ENCODE data around the gene TPK1.

TPK1 gene

DNA sequence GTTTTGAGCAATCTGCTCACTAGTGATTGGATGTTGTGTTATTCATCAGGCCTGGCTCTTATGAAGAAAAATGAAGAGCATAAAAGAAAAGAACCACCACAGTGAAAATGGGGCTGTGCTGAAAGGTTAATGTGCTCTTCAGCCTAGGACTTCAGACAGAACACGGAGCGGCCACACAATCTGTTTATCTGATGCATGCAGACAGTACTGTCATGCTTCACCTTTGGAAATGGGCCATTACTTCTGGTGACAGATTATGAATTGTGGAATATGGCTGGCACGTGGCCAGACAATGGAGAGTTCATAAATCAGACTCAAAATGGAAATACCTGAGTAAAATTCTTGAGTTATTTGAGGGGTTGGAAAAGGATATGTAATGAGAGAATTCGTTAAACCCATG lies 346.3 kb downstream of the TPK1 start:
- in situ Hi-C loops (cut with HindIII; ENCODE audit: low sequenced_read_pairs): no loop called here

DNA sequence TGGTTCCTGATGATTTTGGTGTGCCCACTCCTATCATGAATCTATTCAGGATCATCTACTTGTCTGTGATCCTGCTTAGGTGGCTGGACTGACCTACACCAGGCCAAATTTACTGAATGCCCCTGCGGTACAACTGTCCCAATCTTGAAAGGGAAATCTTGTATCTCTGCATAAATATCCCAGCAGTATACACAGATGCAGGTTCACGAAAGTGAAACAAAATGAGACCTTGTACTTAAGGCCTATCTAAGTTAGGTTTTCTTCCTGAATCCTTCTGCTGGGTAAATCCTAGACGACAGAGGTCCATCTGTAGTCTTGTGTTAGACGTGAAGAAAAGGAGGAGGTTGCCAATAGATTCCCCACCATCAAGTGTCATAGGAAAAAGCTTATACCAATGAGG lies 346.9 kb downstream of the TPK1 start:
- in situ Hi-C loops (cut with HindIII; ENCODE audit: low sequenced_read_pairs): no loop called here

DNA sequence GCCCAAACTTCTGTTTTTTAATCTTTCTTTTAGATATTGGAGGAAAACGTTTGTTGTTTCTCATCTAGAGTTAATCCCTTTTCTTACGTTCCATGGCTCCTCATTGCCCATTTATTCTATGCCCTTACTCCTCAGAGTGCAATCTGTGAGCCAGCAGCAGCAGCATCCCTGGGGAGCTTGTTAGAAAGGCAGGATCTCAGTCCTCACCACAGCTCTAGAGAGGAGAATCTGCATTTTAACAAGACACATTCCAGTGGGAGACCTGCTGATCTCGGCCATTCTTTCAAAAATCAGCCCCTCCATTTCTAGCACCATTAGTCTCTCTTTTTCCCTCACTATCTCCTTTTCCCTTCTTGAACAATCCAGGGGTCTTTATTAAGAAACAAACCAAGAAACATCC lies 348.0 kb downstream of the TPK1 start:
- in situ Hi-C loops (cut with HindIII; ENCODE audit: low sequenced_read_pairs): no loop called here

DNA sequence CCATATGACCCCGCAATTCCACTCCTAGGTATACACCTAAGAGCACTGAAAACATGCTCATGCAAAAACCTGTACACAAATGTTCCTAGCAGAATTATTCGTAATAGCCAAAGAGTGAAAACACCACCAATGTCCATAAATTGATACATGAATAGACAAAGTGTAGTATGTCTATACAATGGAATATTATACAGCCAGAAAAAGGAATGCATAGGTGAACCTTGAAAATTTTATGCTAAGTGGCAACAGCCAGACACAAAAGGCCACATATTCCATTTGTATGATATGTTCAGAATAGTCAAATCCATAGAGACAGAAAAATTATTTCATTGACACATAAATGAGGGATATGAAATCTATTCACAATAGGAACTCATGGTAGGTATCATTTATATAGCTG lies 351.4 kb downstream of the TPK1 start:
- in situ Hi-C loops (cut with HindIII; ENCODE audit: low sequenced_read_pairs): no loop called here

DNA sequence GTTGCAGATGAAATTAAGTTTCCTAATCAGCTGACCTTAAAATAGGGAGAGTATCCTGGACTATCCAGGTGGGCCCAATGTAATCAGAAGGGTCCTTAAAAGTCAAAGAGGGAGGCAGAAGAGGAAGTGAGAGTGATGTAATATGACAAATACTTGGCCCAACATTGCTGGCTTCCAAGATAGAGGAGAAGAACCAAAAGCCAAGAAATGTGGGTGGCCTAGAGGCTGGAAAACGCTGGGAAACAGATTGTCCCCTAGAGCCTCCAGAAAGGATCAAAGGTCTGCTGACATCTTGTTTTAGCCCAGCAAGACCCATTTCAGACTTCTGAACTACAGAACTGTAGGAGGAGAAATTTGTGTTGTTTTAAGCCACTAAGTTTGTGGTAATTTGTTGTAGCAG lies 352.7 kb downstream of the TPK1 start:
- in situ Hi-C loops (cut with HindIII; ENCODE audit: low sequenced_read_pairs): no loop called here

DNA sequence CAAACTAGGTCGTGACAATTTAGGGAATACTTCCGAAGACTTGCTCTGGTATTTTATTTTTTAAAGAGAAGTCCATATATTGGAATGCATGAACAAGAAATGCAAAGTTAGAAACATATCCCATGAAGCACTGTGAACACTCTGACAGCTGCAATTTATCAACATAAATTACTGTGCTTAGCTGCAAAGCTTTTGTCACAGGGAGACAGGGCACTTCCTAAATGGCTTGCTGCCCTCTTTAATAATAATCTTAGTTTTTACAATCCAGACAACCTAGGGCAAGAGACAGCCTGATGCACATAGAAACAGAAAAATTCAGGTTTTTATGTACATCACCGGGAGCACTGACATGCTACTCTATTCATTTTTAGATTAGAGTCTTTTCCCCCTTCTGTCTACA lies 354.0 kb downstream of the TPK1 start:
- in situ Hi-C loops (cut with HindIII; ENCODE audit: low sequenced_read_pairs): no loop called here

DNA sequence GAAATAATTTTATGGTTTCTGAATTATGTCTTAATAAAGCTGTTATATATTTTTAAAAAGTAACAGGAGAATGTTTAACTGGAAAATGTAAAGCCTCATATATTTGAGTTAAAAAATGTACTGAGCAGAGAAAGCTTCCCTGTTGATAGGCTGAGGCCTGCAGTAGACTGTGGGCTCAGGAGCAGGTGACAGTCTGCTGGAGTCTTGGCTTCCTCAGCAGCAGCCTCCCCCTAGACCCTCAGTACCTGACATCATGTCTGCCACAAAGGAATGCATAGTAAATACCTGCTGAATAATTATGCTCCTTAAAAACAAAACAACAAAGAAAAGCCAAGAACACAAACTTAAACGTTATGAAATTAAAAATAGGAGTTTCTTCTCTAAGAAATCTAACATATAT lies 358.5 kb downstream of the TPK1 start:
- in situ Hi-C loops (cut with HindIII; ENCODE audit: low sequenced_read_pairs): no loop called here

DNA sequence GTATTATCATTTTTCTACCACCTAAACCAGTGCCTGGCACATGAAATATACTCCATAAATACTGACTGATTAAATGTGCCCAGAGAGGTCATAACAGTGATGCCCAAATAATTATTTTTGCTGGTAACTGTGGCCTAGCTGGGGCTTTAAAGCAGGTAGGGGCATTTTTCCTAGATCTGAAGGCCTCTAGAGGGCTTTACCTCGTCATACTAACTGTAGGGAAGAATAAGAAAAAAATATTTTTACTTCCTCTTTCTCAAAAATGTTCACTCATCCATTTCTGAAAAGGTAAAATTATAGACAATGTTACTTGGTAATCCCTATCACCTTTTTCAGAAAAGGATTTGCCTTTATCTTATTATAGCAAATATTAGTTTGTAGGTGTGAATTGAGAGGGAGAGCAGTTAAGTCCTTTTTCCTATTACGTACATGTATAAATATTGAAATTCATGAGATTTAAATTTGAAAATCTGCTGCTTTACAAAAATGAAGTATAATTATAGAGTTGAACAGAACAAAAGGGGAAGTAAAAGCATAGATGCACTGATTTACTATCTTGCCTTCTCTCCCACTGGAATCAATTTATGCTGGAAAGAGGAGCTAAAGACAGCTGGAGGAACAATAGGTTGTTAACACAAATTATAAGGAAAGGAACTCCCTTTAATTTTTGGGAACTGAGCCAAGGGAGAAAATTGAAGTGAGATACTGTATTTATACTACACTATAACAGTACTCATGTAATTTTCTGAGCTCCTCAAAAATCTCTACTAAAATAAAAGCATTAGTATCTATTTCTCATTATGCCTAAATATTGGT lies 360.8 kb downstream of the TPK1 start:
- in situ Hi-C loops (cut with HindIII; ENCODE audit: low sequenced_read_pairs): no loop called here

DNA sequence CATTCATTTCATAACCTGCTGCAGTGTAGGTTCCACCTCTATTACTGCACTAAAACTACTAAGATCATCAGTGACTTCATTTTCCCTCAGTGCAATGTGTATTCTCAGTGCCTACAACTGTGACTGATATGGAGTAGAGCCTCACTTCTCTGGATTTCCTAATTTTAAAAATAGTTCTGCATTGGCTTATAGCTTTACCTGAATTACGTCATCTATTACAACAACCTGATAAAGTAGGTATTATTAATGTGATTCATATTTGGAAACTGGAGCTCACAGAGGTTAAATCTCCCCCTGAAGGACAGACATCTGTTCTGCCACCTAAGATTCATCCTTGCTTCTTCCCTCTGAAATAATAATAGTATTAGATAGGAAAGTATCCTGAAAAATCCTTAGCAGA lies 361.5 kb downstream of the TPK1 start:
- in situ Hi-C loops (cut with HindIII; ENCODE audit: low sequenced_read_pairs): no loop called here

DNA sequence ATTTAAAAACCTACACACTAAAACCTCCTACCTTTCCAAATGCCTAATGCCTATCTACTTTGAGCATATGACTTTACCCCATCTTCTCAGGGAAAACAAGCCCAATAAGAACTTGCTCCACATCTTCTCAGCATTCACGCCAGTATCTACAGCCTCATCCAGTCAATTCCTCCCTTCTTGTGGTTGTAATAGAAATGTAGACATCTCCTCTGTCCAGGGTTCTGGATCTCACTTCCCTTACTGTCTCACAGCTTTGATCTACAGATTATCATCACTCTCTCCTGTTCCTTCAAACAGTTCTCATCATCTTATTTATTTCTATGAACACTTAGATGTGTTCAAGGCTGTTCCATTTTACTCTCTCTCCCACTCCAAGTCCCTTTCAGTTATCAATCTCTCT lies 361.9 kb downstream of the TPK1 start:
- in situ Hi-C loops (cut with HindIII; ENCODE audit: low sequenced_read_pairs): no loop called here

DNA sequence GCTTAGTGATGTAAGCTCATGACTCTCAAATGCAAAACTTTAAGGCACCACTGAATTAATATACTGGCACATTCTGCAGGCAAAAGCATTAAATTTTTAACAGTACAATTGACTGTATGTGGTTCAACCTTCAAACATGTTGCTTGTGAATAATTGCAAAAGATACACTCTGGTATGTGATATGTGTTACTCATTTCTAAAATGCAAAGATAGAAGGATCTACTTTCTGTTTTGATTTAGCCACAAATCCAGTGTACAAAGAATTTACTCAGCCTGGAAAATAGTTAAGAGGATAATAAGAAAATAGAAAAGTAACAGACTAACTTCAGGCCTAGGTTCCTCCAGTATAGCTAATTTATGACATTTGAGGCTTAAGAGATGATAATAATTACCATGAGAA lies 365.8 kb downstream of the TPK1 start:
- in situ Hi-C loops (cut with HindIII; ENCODE audit: low sequenced_read_pairs): no loop called here

DNA sequence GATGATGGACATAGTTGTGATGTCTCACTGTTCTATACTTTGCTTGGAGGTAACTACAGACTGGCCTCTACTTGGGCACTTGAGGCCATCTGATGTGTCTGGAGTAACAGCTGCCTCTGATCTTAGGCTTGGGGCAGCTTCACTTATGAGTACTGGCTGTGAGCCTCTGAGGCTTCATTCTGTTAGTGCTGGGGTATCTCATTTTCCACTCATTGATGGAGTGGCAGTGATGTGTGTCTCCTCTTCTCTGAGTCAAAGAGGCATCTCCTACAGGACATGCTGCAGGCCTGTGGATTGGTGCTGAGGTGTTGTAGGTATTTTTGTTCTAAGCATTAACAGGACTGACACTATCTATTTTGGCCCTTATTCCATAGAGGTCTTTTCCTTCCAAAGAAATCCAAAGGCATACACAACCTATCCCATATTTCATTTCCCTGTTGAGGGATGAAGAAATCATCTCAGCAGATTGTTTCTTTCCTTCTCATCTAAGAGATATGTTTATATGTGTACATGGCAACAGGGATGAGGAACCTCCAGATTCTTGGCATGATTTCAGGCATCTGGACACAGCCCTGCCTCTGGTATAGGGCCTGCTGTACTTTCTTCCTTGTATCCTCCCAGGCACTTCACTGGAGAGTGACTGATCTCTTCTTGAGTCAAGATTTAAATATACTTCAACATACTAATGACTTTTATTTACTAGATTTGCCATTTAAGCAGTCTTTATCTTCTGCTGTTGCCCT lies 366.7 kb downstream of the TPK1 start:
- in situ Hi-C loops (cut with HindIII; ENCODE audit: low sequenced_read_pairs): no loop called here

DNA sequence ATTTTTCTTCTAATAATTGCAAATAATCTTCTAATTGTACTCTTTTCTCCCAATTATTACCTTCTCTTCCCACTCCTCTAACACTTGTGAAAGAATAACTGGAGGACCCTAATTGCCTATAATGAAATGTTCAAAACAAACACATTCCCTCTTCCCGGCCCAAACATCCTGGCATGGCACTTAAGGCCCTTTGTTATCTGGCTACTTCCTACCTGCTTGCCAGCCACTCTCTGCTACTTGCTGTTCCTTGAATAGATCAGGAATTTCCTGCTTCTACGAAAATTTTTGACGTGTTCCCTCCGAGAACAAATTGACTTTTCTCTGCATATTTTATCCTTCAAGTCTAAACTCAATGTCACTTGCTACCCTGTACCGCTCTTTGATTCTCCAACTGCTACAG lies 376.2 kb downstream of the TPK1 start:
- in situ Hi-C loops (cut with HindIII; ENCODE audit: low sequenced_read_pairs): no loop called here

DNA sequence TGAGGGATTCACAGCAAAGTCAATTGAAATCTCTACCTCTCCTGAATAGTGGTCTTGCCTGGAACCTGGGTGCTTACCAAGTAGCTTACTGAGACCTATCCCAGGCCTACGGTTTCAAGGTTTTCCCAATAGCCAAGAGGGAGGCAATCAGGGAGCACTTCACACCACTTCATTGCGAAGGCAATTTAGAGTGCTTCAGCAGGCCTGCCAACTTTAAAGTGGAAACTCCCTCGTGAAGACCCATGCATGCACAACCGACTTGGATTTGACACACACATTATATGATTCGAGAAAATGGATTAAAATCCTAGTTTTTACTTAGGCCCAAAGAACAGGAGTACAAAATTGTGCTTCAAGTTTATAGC lies 380.8 kb downstream of the TPK1 start:
- in situ Hi-C loops (cut with HindIII; ENCODE audit: low sequenced_read_pairs): no loop called here

DNA sequence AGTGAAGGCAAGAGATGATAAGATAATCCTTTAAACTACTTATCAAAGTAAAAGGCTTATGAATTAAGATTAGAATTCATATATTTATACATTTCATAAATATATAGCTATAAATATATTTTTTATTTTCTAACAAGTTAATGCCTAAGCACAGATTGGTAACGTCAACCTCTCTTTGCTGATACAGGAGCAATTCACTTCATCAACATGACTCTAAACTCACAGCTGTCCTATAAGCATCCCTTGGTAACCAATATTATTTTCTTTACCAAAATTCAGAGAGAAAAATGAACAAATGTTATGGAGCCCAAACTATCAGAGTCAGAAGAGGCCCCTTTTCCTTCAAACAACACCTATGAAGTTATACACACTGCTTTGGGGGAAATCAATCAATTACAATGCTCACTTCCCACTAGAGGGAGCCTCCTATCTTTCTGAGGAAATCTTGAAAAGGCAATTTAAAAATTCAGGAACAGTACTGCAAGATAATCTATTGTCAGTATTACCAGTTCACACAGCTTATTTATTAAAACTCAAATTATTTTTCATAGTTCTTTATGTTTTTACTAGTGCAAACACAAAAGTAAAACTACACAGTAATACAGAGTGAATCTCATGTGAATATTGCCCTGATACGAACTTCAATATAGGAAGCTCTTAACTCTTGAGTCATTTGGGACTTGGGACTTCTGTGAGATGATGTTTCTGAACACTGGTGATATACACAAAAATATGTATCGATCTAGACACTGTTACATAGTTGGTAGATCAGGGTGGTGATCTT lies 381.4 kb downstream of the TPK1 start:
- in situ Hi-C loops (cut with HindIII; ENCODE audit: low sequenced_read_pairs): no loop called here

DNA sequence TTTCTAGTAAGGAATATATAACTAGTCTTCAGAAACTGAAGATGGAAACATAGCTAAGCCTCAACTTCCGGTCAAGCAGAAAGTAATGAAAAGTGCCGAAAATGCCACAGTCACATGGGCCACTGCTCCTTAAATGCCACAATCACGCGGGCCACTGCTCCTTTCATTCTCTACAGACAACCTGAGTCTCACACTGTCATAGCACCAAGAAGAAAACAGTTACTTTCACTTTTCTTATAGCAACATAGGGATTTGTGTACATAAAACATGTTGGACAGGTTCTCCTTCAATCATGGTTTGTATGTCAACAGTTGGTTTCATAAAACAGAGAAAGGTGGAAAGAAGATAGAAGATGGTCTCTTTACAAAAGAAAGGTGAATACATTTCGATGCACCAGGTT lies 383.8 kb downstream of the TPK1 start:
- in situ Hi-C loops (cut with HindIII; ENCODE audit: low sequenced_read_pairs): no loop called here

DNA sequence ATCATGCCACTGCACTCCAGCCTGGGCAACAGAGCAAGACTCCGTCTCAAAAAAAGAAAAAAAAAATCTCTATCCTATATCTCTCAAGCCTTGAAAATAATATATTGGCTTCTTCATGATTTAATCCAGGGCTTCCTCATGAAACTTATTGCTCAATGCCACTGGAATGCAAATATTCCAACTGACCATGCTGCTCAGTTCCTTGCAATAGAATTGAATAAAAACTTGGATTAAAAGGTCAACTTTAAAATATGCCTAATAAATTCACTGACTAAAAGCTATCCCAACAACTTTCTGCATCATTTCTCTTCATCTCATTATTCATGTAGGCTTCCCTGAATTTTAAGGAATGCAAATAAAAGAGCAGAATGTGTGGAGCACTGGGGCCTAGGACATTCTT lies 390.3 kb downstream of the TPK1 start:
- in situ Hi-C loops (cut with HindIII; ENCODE audit: low sequenced_read_pairs): no loop called here

DNA sequence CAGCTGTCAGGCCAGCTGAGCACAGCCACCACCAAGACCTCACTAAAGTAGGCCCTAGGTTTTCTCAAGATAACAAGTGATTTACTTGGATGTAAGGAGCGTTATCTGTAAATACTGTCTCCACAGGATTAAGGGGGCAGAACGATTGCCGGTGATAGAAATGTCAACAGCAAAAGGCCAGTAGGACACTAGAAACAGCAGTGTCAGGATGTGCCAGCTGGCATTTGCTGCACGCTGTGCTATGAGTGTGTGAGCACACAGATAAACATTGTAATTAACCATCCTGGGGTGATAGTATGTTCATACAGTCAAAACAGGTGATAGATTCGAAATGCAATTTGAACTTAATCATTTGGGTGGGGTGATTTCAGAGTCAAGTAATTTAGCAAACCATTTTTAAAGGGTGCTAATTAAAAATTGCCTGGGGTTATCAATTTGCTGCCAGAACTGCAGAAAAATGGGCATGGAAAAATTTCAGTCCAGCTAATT lies 396.1 kb downstream of the TPK1 start:
- in situ Hi-C loops (cut with HindIII; ENCODE audit: low sequenced_read_pairs): no loop called here

DNA sequence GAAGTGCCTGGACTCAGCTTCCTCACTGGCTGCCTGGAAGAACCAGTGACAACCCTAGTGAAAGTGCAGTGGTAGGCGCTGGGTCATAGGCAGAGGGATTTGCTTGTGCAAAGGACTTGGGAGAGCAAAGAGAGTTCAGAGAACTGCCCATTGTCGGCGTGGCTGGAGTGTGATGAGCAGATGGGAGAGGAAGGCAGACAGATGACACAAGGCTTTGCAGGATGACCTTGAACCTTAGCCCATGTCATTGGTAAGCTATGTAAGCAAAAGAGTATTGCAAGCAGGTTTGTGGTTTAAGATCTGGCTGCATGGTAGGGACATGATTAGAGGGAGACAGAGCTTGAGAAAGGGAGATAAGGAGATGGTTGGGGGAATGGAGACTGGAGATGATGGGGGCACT lies 397.1 kb downstream of the TPK1 start:
- in situ Hi-C loops (cut with HindIII; ENCODE audit: low sequenced_read_pairs): no loop called here

DNA sequence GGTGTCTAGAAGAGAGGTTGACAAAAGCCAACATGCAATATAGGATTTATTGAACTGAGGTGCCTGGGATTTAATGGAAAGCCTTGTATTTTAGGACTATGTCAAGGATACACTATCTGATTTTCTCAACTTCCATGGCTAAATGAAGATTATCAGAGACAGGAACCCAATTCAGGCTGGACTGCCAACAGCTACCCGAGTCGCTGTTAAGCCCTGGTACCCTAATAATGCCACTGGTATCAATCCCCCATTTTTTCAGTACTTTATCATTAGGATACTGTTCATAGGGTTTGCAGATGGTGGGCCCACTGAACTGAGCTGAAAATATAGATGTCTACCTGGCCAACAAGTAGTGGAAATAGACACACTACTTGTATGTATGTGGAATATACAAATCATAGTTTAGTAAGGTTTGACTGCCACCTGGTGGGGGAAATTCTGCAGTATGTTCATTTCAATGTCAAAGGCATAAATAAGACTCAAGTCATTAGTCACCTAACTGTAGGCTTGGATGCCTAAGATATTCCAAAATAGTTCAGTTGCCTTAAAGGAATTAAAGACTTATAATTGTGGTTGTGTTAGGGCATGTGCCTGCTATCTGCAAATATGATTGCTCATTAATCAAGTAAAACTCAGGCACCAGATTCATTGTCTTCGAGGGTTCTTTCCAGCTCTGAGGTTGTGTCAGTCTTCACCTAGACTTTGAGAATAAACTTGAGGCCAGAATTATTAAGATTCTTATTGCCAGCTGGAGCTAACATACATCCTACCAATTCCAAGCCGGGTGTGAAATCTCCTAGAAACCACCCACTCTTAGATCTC lies 398.3 kb downstream of the TPK1 start:
- in situ Hi-C loops (cut with HindIII; ENCODE audit: low sequenced_read_pairs): no loop called here

DNA sequence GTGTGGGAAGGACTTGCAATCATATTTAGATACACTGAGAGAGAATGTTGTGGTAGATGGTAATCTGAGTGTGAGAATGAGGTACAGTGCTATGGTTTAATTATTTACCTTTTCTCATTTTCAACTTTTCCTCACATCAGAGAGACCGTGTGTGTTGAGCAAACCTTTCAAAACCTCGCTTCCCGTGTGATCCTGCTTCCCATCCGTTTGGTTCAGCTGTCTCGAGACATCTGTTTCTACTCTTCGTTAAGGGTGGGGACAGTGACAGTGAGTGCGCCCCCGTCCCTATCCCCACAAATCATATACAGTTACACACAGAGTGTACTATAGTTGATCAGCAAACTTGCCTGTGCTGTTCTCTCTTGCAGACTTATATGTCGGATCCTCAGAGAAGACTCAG lies 399.4 kb downstream of the TPK1 start:
- in situ Hi-C loops (cut with HindIII; ENCODE audit: low sequenced_read_pairs): no loop called here
